Epithelial cell of proximal tubule (primary cell): ENCODE results near the gene URB2. TPM values are rescaled to one million over a fixed set of nuclear protein-coding genes. Genes with fewer than 3 reads are reported as not detected.

Experiments
- DNase-seq: peaks from one replicate; pipeline ENCODE4 v3.0.0-alpha.2; 2011; ENCODE audit warnings: low read depth
- H3K4me3 ChIP-seq: 2 replicates; pipeline ENCODE4 v1.5.1; 2011; ENCODE audit warnings: low read depth, mild to moderate bottlenecking, low read length
- CTCF ChIP-seq: conservative IDR thresholded peaks from 2 replicates; pipeline ENCODE4 v1.5.1; 2012; ENCODE audit warnings: low read depth, mild to moderate bottlenecking, low read length
- total RNA-seq: library from RNA; depleted of rRNA; stranded (reverse); fragments of >200 nt; gene quantifications from 2 replicates; pipeline ENCODE4 v1.2.3, GENCODE V29; 2015

URB2 gene
- total RNA-seq, 1 donor from 2014 or later, result 10.3 TPM

DNA sequence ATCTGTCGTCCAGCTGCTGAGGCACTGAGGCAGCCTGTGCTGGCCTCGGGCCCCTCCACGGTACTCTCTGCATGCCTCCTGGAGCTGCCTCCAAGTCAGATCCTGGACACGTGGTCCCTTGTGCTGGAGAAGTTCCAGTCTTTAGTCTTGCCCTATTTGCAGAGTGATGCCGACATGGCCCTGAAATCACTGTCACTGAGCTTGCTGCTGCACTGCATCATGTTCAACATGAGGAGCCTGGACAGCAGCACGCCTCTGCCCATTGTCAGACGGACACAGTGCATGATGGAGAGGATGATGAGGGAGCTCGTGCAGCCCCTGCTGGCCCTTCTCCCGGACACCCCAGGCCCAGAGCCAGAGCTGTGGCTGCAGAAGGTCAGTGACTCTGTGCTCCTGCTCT is 10.0 kb downstream of the URB2 start:
- no peak for DNase-seq
- H3K4me3 ChIP-seq, result no peak overlapping the region
- TF ChIP-seq CTCF, result no peak

- TF ChIP-seq CTCF, result no peak
- no peak overlapping the region for H3K4me3 ChIP-seq
- no peak for DNase-seq
These were observed 11.7 kb downstream of the URB2 start for GRCh38 chr1:229637746-229638145.

- H3K4me3 ChIP-seq, result no peak overlapping the region
- no peak for DNase-seq
- TF ChIP-seq CTCF, result no peak
These were observed 14.4 kb downstream of the URB2 start for GRCh38 chr1:229640455-229640854.

GRCh38 chr1:229641306-229641705 is 15.3 kb downstream of the URB2 start:
- no peak for DNase-seq
- H3K4me3 ChIP-seq, result no peak overlapping the region
- TF ChIP-seq CTCF, result no peak

DNA sequence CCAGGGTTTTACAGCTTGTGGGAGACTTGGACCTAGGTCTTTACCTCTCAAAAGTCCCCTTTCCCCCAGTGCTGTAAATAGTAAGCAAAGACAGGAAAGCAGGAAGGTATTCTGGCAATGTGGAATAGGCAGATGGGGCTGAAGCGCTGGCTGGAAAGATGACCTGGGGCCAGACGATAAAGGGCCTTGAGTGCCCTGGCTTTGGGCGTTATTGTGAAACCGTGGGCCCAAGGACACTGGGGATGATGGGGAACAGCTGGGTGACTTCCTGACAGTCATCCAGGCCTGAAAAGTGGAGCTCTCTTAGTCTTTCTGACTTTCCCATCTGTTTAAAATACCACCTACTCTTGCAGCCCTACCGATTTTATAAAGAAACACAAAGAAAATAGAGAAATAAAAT is 16.3 kb downstream of the URB2 start:
- DNase-seq, result no peak
- TF ChIP-seq CTCF, result no peak
- H3K4me3 ChIP-seq, result no peak overlapping the region

GRCh38 chr1:229642970-229643369 is 16.9 kb downstream of the URB2 start:
- no peak for TF ChIP-seq CTCF
- DNase-seq, result no peak
- no peak overlapping the region for H3K4me3 ChIP-seq

GRCh38 chr1:229643996-229644745 is 18.1 kb downstream of the URB2 start:
- no peak overlapping the region for H3K4me3 ChIP-seq
- no peak for DNase-seq
- no peak for TF ChIP-seq CTCF
